NCI-H2081 (cell line): ENCODE data around the gene LAMA5.
"Not testable (repeated sequence)": the region's sequence is repeated elsewhere in the genome, so short reads cannot be mapped to it uniquely, and the experiment has no call there.

Experiments used
- DNase-seq, 2 experiments: peaks; one replicate each; lab custom pipeline; 2025; lab: John Stamatoyannopoulos, UW

Gene LAMA5

DNA sequence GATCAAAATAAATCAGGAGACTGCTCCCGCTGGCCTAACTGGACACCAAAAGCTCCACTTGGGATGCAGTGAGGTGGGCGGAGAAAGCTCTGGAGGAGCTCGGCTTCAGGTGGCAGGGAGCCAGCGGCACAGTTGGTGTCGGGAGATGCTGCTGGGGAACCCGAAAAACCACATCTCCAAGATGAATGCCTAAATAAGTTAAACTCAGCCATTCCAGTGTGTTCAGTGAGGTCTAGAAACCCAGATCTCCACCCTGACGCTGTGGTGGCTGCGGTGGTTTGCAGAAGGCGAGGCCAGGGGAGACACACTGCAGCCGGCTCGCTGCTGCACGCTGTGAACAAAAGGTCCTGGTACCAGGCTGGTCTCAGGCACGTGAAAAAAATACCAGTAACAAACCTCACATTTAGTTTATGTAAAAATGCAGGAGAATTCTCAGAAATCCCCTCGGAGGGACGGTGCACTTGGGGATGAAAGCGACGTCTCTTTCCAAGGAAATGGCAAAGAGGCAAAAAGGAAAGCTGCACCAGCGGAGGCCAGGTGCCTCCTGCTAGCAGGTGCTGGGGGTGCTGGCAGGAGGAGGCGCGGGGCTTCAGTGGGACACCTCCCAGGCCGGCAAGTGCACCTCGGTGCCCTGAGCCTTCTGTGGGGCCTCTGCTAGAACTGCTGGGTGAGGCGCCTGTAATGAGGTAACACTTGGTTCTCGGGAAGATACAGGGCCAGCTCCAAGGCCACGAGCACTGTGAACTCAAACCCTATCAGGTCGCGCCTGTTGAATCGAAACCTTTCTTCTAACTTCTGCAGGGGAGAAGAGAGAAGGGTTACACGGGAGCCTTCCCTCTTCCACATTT, 23.4 kb upstream of the LAMA5 start:
- DNase-seq: no peak

DNA sequence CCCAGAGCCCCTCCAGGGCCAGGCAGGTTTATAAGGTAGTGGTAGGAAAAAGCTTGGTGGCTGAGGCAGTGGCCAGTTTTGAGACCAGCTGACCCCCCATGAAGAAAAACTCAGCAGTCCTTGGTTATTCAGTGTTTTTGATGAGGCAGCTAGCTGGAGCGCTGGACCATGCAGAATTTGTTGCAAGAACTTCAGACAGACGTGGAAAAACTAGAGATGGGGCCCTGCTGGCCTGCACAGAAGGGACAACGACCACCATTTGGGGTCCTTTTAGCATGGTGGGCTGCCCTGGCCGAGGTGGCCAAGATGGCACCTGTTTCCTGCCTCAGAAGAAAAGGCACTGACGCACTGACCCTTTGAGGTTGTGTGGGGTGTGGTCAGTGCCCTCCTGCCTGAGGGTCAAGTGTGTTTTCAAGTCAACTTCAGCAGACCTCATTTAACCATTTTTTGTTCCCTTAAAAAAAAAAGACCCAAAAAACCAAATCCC, 22.5 kb upstream of the LAMA5 start:
- DNase-seq: no peak

DNA sequence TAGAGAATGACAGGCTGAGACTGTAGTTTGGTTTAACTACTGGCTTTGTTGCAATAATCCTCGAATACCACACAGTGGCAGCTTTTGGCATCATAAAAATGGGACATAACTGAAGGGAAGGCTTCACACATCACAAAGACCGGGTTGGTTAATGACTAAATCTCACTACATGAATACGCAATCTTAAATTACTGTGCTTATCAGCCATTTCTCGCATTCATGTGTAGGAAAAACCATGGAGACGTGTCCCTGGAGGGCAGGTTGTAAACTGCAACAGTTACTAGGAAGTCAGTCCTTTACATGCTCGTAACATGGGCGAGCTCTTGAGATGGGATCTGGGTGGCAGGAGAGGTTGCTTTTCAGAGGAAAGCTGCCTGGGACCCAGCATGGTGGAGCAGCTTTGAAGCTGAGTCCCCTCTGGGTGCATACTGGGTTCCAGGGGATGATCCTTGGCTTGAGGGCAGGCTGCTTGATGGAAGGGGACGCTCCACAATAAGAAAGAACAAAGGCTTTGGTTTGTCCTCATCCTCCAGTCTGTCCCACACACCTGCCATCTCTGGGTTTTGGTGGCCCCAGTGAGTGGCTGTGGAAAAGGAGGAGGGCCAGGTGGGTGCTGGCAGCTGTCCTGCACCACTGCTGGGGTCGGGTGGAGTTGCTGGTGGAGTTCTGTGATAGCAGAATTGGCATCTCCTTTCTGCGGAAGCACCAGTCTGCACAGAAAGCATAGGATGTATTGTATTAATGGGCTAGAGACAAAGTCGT, 21.9 kb upstream of the LAMA5 start:
- no peak for DNase-seq

DNA sequence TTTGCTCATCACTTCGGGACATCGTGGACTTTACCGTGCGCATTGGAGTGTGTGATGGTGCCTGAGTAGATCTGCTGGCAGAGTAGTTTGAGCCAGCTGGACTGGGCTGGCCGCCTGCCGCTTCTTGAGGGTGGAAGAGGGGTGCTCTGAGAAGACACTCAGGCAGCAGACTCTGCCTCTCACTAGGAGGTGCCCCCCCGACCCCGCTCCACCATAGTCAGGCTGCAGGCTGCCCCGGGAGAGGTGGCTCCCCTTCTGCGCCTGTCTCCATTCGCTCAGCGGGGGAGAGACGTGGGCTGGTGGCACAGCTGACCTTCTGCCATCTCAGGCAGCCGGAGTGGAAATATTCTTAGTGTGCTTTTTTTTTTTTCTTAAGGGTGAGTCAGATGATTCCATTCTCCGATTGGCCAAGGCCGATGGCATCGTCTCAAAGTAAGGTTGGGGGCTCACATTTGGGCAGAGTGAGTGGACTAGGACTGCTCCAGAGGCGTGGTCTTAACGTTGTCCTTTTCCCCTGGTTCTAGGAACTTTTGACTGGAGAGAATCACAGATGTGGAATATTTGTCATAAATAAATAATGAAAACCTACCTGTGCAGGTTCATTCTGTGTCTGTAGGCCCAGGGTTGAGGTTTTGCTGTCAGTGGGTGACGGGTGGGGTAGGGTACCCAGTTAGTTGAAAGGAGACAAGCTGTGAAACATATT, 21.0 kb upstream of the LAMA5 start:
- no peak for DNase-seq

DNA sequence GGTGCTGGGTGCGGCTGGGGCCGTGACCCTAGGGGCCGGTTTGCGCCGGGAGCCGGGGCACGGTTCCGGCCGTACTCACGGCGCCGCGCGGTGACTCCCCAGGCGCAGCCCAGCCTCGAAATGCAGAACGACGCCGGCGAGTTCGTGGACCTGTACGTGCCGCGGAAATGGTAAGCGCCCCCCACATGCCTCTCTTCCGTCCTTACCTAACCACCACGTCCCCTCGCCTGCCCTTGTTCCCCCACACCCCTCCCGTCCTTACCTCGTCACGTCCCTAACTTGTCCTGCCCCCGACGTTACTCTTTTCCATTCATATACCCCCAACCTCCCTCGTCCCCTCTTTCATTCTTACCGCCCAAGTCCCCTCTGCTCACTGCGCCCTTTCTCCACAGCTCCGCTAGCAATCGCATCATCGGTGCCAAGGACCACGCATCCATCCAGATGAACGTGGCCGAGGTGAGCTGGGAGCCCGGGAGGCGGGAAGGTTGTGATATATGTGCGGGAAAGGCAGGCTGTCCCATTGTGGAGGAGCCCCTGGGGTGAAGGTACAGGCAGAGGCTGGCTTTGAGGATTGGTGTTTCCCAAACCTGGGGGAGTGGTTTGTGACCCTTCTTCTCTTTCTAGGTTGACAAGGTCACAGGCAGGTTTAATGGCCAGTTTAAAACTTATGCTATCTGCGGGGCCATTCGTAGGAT, 20.3 kb upstream of the LAMA5 start:
- no peak for DNase-seq

DNA sequence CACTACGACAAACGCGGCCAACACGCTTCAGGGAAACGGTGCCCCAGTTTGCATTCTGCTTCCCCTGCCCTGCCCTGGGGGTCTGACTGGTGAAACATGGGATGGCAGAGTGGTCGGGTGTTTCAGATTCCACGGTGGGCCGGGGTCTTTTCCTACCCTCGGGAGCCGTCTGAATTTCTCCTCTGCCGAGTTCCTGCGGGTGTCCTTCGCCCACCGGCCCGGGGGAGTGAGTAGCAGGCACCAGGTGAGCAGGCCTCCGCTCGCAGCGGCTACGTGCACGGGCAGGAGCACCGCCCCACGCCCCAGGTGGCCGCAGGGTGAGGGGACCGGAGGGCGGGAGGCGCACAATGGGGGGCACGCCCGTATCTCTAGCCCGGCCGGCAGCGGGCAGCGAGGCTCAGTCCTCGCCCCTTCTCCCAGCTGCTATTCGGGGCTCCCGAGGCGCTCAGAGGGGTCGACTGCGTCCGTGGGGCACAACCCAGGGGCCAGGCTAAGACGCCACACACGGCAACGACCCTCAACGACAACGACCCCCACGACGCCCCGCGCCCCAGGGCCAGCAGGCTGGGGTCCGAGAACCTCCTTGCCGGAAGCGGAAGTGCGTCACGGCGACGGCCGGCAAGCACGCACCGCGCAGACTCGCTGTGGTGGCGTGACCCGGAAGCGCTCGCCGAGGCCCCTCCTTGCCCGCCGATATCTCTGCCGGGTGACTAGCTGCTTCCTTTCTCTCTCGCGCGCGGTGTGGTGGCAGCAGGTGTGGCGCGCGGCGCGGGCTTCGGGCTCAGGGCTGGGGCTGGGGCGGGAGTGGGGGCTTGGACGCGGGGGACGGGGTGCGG, 19.5 kb upstream of the LAMA5 start, which contains the start of gene RPS21:
RPS21 (plus strand) TSS at position 721 of the 836 bp plus-strand sequence. CDS start 236 bp downstream, outside the sequence.
- peak; percentile 91 to 94 for DNase-seq

DNA sequence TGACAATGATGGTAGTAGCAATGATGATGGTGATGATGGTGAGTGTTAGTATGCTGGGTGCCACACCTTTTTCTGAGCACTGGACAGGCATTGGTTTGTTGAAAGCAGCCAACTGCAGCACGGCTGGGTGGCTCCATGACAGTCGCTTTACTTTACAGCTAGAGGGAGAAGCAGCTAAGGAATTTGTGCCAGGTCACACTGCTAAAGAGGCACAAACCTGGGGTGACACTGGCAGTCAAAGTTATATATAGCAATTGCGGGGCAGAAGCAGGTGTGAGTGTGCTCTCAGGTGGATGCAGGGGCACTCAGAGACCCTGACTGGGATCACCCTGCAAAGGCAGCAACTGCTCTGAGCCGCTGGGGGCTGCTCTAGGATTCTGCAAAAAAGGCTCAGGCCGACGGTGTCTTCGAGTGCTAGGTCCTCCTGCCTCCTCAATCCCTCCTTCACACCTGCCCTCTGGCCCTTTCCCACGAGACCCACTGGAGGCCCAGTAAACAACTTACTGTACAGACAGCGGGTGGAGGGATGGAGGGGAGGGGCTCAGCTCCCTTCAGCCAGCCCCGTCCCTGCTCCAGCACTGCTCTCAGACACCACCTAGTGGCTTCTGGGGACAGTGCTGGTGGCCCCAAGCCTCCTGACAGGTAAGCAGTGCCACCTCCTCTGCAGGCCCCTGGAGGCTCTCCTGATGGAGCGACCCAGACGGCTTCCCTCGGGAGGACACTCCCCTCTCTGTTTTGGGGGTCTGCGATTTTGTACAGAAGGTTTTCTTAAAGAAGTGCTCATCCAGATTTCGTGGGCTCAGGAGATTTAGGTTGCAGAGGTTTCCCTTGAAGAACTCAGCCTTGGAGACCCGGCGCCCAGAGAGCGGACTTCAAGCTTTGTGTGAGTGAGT, 15.4 kb upstream of the LAMA5 start:
- DNase-seq: peak; percentile 80 to 85

DNA sequence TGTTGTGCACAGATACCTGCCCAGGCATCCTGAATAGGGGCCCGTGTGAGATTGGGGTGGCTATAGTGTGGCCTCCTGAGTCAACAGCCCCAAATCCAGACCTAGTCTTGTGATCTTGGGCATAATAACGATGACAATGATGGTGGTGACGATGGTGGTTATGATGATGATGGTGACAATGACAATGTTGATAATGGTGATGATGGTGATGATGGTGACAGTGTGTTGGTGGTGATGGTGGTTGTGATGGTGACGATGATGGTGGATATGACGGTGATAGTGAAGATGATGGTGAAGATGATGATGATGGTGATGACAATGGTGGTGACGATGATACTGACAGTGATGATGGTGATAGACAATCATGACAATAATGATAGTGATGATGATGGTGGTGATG, 14.7 kb upstream of the LAMA5 start:
- DNase-seq: no peak

DNA sequence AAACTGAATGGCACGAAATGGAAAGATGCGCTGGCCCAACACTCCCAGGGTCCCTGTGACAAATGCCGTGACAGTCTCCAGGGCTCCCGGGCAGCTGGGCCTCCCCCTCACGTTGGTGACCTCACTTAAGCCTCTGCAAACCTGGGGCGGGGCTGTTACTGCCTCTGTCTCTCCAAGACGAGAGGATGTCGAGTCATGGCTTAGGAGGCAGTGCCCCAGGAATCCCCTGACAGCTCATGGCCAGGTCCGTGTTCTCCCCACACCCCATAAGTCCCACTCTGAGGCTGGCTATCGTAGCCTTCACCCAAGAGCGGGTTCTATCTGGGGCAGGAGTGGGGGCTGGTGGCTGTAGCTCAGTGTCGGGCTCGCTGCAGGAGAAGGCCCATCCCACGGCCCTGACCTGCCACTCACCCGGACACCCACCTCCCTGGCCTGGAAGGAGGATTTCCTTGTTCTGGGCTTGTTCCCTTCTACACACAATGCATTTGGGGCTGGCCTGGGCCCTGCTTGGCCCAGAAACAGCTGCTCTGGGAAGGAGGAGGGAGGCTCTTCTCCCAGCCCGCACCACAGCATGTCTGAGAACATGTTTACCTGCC, 14.2 kb upstream of the LAMA5 start:
- no peak for DNase-seq

DNA sequence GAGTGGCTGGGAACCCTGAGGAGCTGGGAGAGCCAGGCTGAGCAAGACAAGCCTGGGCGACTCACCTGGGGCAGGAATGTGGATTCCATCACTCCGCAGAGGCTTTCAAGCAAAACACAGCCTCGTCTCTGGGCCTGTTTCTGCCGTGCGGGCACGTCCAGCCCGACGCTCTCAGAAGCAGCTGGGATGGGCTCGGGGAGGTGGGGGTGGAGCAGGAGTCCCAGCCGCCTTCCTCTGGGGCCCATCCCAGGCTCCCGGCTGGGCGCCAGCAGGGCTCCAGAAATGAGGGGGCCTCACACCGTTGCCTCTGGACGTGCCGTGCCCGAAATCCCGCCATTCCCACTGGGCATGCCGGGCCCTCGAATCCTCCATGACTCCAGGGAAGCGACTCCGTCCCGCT, 11.1 kb upstream of the LAMA5 start:
- DNase-seq: no peak

DNA sequence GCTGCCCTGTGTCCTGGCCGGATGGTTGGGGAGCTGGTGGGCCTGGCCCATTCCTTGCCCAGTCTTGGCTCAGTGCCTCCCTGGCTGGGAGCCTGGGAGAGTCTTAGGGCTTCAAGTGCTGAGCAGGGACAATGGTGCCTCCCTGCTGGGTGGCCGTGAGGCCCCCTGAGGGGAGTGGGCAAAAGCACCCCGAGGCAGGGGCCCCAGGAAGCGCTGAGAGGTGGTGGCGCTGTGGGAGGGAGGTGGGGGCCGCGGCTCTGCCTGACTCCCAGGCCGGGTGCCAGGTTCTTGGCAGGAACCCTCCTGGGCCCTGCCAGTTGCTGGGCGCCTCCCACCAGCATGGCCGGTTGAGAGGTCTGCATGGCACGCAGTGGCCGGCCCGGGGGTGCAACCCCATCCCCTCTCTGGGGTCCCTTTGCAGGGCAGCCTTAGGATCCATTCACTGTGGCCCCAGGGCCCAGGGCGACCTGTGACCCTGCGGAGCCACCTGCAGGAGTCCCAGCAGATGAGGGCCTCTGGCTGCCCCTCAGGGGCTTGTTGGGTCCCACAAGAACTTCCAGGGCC, 10.6 kb upstream of the LAMA5 start:
- peak in 1 of 2 experiments; percentile 46 for DNase-seq

DNA sequence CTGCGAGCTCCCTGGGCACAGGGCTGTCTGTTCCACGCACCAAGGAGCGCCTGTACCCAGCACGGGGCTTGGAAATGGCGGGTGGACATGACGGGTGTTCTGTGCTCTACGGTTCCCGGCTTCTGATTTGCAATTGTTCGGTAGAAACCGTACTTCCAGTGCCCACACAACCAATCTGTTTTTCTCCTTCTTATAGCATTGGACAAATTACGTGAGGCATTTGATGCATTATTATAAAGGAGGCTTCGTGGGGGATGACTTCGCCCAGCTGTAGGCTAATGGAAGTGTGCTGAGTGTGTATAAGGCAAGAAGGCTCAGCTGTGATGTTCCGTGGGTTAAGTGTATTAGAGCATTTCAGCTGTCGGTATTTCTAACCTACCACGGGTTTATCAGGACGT, 10.0 kb upstream of the LAMA5 start:
- DNase-seq: no peak

DNA sequence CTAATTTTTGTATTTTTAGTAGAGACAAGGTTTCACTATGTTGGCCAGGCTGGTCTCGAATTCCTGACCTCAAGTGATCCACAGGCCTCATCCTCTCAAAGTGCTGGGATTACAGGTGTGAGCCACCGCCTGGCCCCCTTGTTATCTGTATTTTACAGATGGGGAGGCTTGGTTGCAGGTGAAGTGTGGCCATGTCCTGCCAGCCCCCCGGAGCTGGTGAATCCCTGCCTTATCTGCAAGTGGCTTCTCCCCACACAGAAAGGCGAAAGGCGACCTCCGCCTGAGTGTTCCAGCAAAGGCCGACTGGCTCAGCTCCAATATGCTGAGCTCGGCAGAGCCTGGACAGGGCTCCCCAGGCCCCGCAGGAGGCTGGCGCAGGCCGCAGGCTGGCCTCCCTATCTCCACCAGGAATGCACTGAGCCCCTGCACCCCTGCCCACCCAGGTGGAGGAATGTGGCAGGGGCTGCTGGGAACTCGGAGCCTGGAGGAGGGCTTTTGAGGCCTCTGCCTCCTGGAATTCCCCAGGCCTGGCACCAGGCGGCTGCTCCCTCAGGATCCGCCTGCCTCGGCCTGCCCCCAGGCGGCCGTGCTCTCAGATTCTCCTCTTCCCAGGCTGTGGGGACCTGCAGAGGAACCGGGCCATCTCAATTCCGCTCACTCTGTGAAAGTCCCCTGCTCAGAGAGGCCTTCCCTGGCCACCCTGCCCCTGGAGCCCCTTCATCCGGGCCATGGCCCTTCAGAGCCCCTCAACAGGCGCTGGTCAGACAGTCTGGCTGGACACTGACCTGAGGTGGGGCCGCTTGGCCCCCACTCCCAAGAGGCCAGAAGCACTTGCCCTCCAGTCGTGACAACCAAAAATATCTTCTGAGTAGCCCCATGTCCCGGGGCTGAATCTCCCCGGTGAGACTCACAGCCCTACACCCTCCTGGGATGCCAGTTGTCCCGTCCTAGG, 9.3 kb upstream of the LAMA5 start:
- DNase-seq: no peak

DNA sequence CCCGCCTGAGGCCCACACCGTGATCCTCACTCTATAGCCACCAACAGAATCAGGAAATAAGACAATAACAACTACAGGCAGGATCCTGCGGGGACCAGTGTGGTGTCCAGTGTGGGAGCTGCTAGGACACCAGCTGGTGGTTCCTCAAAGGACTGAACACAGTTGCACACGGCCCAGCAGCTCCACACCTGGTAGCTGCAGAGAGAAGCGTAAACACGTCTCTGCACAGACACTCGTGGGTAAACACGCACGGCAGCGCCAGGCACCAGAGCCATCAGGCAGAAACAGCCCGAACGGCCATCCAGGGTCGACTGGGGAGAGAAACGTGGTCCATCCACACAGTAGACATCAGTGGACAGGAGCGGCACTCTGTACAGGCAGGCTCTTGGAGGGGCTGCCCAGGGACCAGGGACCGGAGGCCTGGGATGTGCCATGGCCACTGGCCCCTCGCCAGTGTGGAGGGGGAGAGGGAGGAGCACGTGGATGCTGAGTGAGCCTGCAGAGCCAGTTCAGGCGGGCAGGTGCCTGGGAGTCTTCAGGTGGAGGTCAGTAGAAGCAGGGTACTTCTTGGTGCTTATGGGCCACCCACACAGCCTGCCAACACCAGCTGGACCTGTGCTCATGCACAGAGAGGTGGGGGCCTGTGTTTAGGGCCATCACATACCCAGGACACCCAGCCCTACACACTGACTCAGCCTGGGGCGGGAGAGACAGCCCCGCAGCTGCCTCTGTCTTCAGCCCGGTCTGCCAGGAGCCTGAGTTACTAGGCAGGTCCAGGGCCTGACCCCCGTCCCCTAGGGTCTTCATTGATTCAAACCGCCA, 7.4 kb upstream of the LAMA5 start:
- no peak for DNase-seq

DNA sequence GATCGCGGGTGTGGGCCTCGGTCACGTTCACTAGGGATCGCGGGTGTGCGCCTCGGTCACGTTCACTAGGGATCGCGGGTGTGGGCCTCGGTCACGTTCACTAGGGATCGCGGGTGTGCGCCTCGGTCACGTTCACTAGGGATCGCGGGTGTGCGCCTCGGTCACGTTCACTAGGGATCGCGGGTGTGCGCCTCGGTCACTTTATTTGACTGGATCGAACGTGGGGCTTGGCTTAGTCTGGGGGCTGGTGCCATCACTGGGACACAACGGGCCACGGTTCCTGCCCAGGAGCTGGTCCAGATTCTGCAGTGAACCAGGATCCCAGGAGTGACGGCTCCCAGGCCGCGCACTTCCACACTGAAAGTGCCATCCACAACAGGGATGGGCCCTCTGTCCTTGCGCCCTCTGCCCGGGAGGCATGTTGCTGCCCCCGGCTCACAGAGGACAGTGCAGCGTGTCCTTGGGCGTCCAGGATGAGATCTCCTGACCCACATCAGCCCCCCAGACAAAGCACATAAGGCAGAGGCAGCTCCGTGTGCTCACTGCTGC, 6.6 kb upstream of the LAMA5 start:
- DNase-seq: not testable (repeated sequence)
